GM21737 (cell line): ENCODE data around the gene CFAP99.

ENCODE experiments used
- ATAC-seq: cut with Tn5 transposase; IDR thresholded peaks from one replicate; pipeline ENCODE4 v1.9.1; 2021; ENCODE audit warnings: mild to moderate bottlenecking, moderate library complexity; ENCODE audit not compliant: unreplicated experiment

The CFAP99 gene

GRCh38 chr4:2445130-2445529 is 26.4 kb downstream of the CFAP99 start:
- no peak for ATAC-seq

GRCh38 chr4:2445571-2445970 is 26.8 kb downstream of the CFAP99 start:
- ATAC-seq, result no peak

- ATAC-seq, result no peak
Observed at GRCh38 chr4:2446656-2447564, 28.2 kb downstream of the CFAP99 start.

- no peak for ATAC-seq
Observed at GRCh38 chr4:2448589-2448988, 29.8 kb downstream of the CFAP99 start.

DNA sequence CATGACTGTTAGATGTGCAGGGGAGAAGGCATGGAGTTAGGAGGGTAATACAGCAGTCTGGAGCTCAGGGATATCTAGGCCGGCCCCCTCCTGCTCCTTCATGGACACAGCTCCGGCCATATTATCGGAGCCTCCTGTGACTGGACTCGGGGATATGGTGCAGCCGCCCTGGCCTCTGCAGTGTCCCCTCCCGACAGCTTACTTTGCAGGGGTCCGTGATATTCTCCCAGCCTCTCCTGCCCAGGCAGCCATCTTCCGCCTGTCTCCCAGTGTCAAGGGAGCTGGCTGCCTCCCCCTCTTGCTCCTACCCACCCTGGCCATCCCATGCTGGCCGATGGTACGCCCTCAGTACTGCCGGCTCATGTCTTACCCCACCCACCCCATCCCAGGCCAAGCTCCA is 30.3 kb downstream of the CFAP99 start:
- ATAC-seq, result no peak

GRCh38 chr4:2449511-2450392 is 31.0 kb downstream of the CFAP99 start:
- no peak for ATAC-seq

DNA sequence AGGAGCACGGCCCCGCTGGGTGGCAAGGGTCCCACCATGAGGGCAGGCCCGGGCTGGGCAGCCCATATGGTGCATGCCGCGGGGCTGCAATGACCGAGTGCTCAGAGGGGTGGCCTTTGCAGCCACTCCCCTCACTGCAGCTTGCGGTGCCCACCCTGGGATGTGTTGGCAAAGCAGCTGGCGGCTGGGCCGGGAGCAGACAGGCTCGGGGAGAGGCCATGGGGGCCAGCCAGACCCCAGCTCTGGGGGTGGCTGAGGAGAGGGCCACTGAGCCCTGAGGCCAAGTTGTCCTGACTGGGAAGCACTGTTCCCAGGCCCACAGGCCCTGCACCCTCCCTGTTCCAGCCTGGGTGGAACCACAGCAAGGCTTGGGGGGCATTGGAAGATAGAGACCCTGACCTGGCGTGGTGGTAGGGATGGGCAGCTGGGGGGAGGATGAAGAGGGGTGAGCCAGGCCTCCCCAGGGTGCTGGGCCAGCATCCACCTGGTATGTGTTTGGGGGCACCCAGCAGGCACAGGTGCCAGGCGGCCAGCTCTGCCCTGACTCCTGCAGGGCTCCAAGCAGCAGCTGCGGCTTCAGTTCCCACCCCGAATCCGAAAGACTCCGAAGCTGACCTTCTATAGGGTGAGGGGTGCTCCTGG is 31.8 kb downstream of the CFAP99 start:
- no peak for ATAC-seq

DNA sequence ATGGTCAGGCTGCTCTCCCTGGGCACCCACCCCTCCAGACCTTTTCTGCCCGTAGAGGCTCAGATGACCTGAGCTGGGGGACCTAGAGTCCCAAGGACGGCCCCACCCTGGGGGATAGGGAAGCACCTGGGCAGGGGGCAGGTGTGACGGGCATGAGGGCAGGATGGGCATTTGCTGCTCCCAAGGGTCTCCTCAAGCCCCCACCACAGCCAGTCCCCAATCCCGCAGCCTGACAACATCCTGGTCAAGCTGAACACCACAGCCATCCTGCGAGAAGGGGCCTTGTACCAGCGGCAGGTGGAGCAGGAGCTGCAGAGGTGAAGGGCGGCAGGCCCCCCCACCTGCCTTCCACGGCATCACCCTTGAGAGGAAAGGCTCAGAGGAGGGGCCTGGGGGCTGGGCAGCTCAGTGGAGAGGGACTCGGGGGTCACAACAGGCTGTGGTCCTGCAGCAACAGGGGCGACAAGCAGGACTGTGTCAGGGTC is 32.3 kb downstream of the CFAP99 start:
- no peak for ATAC-seq

DNA sequence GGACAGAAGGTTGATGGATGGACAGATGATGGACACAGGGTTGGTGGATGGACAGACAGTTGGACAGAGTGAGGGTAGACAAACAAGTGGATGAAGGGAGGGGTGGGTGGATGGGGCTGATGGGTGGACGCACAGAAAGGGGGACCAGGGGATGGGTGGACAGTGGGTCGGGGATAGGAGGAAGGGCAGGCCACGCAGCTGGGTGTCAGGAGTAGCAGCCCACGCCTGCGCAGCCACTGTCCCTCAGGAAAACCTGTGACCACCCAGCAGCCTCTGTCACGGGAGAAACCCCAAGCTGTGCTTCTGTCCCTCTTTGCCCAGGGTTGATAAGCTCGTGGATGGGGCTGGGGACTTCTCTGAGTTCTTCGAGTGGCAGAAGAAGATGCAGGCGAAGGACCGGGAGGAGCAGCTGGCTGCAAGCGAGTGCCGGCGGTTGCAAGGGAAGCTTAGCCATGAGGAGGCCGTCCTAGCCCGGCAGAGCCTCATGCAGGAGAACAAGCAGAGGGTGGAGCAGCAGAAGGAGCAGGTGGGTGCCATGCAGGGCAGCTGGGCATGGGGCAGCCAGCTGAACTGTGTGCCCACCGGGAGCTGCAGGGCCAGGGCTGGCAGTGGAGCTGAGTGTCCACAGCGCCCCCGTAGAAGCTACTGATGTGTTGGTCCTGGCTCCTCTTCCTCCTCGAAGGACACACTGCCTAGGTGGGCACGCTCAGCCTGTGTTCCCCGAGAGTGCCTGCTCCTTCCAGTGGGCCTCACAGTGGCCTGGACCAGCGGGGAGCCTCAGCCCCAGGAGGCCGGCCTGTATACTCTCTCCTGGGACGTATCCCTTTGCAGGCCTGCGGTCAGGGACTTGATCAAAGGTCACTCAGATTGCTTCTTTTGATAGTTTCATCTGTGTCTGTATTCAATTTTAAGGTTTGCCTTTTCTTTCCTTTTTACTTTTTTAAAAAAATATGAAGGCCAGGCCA is 33.3 kb downstream of the CFAP99 start:
- ATAC-seq, result no peak

- no peak for ATAC-seq
Observed at GRCh38 chr4:2457481-2458295, 38.9 kb downstream of the CFAP99 start.

GRCh38 chr4:2458546-2459491 is 40.1 kb downstream of the CFAP99 start:
- no peak for ATAC-seq

- ATAC-seq, result no peak
Observed at GRCh38 chr4:2459589-2460349, 41.0 kb downstream of the CFAP99 start.

GRCh38 chr4:2461246-2461960 is 42.6 kb downstream of the CFAP99 start:
- no peak for ATAC-seq

DNA sequence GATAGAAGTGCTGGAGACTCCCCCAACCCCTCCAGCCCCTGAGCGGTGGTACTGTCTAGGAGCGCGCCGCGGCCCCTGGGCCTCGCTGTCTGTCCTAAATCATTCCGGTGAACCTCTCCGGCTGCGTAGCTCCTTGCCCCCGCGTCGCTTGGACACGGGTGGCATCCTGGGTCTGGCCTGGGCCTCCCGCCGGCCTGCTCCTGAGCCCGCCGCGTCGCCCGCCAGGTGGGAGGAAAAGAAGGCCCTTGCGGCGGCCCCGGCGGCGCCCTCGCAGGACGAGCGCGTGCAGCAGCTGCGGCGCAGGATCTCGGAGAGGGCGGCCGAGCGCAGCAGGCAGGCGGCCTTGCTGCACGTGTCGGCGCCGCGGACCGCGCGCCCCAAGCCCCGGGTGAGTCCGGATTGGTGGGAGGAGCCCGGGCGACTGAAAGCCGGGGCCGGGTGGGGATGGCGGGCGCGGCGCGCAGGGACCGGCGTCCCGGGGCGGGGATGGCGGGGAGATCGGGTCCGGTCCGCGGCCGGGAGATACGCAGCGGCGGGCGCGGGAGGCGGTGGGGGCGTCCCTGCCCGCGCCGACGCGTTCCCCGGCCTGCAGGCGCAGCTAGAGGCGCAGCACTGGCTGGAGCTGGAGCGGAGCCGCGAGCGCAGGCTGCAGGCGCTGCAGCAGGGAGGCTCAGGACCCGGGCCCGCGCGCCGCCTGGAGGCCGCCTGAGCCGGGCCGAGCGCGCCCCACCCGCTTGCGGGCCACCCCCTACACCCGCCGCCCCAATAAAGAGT is 43.6 kb downstream of the CFAP99 start:
- peak; percentile 59 for ATAC-seq

DNA sequence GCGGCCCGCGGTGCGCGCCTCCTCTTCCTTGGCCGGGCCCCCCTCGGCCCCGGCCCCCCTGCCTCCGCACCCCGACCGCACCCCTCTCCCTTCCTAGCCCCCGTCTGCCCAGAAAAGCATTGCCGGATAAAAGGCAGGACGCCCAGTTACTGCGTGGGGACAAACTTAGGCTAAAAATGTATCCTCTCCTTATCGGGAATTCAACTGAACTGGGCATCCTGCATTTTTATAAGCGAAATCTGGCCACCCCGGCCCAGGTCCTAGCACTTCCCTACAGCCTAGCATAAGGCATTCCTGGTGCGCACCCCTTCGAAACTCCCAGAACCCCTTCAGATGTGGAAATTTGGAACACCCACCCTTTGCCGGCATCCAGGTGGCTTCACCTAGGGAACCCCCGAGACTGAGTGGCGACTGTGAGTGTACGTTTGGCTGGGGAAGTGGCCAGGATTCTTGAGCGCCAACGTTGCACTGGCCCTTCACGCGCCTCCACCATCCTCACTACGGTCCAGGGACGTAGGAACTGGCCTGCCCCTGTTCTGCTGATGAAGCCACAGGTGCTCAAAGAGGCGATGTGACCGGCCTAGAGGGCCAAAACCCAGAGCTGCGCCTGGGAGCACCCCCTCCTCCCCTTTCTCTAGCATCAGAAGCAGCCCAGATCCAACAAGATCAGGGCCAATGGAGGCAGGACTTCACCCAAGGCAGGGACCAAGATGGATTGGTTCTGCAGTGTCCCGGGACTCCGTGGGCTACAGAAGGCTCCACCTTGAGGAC is 44.4 kb downstream of the CFAP99 start:
- ATAC-seq, result no peak
